ENCODE data around the gene SLC4A2.

SLC4A2 gene

GRCh38 chr7:151081170-151082101 lies 22.0 kb downstream of the SLC4A2 start:
- no peak for DNase-seq

- no peak for DNase-seq
Measured at GRCh38 chr7:151082141-151083070, 23.0 kb downstream of the SLC4A2 start.

DNA sequence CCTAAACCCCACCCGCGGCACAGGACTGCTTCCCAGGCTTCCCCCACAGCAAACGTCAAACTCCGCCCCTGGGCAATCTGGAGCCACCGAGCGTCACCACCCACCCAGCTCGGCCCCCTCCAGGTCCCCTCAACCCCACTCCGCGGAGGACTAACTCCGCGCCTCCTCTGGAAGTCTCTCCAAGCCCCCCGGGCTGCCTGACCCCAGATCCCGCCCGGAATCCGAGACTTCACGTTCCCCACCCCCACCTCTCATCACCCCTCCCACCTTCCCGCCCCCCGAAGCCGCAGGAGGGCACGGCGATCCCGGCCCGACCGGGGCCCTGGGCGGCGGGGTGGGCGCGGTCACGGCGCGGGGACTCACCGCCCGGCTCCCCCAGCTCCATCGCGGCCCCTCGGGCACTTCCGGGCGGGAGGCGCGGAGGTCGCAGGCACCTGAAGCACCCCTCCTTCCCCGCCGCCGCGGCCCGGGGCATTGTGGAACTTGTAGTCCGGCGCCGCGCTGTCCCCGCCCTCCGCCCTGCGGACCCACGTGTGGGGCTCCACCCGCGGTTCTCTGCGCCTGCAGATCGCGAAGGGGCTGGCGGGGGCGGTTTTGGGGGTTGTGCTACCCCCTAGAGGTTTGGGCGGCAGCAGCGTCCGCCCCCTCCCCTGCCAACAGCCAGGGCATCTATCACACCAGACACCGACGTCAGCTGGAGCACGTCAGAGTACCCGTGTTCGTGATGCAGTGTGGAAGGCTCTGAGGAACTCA lies 23.9 kb downstream of the SLC4A2 start, which contains the start of gene TMUB1:
TMUB1 (minus strand) TSS at position 423 of the 753 bp plus-strand sequence. CDS start 930 bp downstream, outside the sequence.
- DNase-seq, result peak; percentile 69

- DNase-seq, result no peak
Measured at GRCh38 chr7:151083824-151084160, 24.4 kb downstream of the SLC4A2 start.

DNA sequence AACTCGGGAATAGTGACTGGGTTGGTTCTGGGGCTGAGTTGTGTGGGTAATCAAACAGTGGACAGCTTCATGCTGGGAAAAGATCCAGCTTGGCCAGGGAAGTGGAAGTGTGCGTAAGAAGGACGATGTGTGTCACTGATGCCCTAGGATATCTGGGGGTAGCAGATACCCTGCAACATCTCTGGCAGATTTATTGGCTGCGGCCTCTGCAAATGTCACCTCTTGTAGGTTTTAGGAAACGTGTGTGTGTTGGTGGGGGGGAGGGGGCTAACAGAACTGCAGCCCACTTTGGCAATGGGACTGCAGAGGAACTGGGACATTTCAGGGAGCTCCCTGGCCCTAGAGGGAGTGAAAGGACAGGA lies 25.9 kb downstream of the SLC4A2 start:
- DNase-seq, result no peak

GRCh38 chr7:151085691-151086620 lies 26.6 kb downstream of the SLC4A2 start, which contains the start of gene AGAP3:
AGAP3 (plus strand) TSS chr7:151086475; CDS start chr7:151086742, 267 bp downstream.
- DNase-seq, result peak; percentile 91

DNA sequence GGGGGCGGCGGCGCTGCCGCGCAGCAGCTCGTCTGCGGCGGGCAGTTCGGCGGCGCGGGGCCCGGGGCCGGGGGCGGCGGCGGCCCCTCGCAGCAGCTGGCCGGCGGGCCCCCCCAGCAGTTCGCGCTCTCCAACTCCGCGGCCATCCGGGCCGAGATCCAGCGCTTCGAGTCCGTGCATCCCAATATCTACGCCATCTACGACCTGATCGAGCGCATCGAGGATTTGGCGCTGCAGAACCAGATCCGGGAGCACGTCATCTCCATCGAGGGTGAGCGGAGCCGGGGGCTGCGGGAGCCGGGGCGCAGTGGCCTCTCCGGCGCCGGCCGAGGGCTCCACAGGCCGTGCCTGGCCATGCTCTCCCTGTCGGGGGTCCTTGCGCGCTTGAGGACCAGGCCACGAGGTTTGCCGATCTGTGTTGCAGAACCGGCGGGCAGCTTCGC lies 27.4 kb downstream of the SLC4A2 start:
- DNase-seq, result peak; percentile 54

DNA sequence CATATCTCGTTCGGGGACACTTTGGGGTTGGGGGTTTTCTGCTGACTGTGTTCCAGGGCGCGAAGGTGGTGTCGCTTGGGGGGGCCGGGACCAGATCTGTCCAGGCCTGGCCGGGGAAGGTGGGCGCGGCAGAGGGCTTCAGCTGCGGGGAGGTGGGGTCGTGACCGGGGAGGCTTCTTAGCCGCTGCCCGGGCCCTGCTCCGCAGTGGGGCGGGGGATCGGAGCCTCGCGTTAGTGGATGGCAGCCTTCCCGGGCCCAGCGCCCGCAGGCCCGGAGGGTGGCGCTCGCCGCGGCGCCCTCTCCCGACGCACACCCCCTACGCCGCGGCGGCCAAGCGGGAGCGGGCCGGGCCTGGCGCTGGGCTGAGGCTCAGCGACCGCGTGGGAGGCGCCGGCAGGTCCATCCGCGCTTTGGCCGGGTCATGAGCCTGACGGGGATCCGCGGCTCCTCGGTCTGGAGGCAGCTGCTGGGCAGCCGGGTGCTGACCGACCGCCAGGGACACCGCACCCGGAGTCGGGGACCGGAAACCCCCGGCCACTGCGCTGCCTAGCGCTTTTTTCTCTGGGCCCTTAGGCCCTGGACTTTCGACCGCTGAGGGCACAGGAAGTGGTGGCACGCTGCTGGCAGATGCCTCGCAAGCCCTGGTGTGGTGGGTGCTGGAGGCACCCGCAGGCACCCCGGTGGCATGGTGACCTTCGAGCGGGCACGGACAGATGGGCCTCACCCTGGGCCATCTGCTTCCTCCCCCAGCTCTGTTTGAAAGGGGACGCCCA lies 28.0 kb downstream of the SLC4A2 start:
- peak; percentile 54 for DNase-seq

DNA sequence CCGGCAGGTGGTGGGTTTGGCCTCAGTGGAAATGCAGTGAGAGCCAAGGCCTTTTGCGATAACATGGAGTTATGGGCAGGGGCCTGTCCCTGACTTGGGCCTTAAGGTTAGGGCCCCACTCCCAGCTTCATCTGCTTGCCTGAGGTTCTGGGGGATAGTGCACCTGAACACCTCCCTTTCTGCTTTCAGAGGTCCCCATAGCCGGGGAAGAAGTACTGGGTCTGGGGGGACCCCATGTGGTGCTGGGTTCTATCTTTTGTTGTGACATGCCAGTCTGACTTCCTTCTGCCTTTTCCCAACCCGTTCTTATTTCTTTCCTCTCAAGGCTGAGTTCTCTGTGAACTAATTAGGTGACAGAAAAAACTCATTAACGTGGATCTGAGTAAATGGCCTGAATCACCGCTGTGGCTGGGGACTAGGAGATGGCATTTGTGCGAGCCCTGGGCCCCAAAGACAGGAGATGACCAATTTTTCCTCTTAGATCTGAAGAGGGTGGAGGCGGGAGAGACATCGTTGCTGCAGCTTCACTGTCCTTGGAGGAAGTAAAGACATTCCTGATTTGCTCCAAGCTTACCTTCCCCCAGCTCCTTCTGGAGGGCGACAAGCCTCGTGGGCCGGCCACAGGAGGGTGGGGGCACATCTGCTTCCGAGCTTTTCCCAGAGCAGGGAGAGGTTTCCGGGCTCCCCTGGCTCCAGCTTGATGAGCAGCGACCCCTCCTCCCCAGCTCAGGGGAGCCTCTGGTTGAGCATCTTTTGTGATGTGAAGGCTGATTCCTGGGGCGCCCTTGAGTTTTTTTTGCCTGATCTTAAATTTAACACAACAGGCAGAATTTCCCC lies 28.8 kb downstream of the SLC4A2 start:
- DNase-seq, result no peak

DNA sequence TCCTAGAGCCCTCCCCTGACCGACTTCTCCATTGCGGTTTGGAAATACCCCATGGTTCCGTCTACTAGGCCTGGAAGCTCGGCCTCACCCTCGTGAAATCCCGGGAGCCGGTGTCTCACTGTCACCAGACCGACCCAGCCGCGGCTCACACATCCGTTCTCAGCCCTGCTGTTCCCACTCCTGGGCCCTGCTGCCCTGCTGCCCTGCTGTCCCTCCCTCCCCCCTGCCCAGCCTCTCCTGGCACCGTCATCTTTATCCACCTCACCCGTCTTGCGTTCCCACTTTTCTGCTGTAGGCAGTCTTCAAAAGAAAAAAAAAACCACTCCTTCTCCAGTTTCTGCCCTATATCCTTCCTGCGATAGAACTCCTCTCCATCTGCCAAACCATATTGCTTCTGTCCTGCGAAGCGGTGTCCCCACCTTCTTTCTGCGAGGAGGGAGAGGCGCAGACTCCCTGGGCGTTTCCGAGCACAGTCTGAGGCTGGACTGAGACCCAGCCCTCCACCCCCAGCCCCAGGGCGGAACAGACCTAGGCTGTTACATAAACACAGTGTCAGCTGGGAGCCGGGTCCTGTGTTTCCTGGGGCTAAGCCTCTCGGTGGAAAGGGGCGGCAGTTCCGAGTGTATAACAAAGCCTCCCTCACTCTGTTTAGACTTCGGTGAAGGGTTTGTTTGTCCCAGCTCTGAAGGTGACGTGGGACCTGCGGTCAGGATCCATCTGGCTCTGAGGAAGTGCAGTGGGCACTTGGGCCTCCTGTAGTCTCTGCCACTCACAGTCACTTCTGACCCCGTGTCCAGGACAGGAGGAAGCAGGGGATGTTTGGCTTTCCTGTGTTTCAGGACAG lies 29.7 kb downstream of the SLC4A2 start:
- no peak for DNase-seq

DNA sequence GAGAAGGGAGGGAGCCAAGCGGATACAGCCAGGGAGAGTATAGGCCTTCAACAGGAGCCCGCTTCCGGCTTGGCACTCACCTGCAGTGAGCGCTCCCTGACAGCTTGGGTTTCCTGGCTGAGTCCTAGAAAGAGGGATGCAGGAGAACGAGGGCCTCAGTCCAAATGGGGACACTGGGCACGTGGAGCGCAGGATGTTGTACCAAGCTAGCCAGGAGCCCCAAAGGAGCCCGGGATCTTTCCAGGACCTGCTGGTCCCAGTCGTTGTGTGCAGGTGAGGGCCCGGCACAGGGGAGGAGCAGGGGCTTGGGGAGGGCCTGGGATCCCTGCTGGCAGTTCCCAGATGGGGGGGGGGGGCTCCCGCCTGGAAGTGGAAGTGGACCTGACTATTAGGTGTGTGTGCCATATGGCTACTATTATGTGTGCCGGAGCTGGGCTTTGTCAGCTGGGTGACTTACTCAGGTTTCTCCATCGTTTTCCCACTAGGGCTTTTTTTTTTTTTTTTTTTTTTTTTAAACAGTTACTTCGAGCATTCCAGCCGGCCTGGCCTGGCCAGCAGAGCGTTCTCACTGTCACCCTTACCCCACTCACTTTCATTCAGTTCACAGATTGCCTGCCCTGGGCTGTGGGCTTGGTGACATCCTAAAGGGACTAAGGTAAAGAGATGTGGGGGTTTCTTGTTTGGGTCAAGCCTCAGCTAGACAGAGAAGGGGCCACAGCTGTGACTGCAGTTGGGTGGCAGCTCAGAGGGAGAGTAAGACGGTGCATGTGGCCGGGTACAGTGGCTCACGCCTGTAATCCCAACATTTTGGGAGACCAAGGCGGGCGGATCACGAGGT lies 30.7 kb downstream of the SLC4A2 start:
- no peak for DNase-seq

DNA sequence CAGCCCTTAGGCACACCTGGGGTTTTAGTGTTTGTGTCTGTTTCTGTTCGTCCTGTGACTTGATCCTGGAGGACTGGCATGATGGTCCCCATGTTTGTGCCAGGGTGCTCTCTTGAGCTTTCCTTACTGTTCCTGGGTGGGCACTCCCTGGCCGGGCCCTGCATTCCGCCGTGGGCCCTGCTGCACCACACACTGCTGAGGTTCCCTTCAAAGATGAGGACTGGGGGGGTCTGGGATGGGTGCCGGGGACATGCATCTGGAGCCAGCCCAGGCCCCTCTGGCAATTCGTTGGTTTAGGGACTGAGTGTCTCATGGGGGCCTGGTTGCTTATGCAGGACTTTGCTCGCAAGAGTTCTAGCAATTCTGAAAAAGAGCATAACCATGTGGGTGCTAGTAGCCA lies 31.6 kb downstream of the SLC4A2 start:
- no peak for DNase-seq

DNA sequence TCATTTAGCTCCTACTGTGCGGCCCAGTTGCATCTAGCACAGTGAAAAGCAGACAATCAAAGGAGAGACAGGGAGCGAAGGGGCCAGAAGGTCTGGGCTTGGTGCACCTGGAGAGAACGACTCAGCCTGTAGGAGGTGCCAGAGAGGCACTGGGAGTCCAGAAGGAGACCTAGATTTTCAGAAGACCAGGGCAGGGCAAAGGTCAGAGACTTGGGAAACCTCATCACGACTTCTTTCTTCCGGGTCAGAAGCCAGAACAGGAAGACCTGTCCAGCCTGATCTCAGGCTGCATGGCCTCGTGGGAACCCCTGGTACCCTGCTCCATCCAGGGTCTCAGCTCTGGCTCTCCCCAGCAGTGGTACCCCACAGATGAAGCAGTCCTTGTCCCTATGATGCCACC lies 32.0 kb downstream of the SLC4A2 start:
- no peak for DNase-seq

- DNase-seq, result no peak
Measured at GRCh38 chr7:151091988-151092387, 32.6 kb downstream of the SLC4A2 start.

DNA sequence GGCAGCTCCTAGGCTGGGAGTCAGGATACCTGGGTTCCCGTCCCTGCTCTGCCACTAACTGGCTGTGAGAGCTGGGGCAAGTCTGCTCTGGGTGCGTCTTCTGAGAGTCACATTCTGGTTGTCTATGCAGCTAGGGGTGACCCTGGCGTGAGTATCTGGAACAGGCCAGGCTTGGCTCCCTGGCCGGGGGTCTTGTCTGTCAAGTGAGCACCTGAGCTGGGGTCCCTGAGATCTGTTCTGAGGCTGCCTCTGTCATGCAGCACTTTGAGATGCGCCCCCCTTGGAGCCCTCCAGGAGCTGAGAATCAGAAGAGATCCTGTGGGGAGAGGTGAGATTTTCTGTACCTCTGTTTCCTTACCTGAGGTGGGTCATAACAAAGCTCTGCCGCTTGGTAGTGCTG lies 34.4 kb downstream of the SLC4A2 start:
- DNase-seq, result no peak

DNA sequence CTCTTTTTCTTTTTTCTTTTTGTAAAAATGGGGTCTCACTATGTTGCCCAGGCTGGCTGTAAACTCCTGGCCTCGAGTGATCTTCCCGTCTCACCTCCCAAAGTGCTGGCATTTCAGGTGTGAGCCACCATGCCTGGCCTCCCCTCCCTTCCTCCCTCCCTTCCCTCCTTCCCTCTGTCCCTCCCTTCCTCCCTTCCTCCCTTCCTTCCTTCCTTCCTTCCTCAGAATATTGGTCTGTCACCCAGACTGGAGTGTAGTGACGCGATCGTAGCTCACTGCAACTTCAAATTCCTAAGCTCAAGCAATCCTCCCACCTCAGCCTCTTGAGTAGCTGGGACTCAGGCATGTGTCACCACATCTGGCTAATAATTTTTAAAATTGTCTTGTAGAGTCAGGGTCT lies 35.3 kb downstream of the SLC4A2 start:
- DNase-seq, result no peak

GRCh38 chr7:151095123-151095797 lies 35.9 kb downstream of the SLC4A2 start:
- DNase-seq, result no peak

Measured in COR-L47 (cell line).